ENCODE data around the gene CBX7. TPM values are rescaled to one million over a fixed set of nuclear protein-coding genes. Genes with fewer than 3 reads are reported as not detected.
A peak's percentile ranks its signal among the peaks of the same experiment; 100 is the strongest.

The CBX7 gene
- total and polyA plus RNA-seq, 2 donors (not counting 1 experiment from before 2014, with no cell fraction given), result 2.8 to 14.7 TPM

DNA sequence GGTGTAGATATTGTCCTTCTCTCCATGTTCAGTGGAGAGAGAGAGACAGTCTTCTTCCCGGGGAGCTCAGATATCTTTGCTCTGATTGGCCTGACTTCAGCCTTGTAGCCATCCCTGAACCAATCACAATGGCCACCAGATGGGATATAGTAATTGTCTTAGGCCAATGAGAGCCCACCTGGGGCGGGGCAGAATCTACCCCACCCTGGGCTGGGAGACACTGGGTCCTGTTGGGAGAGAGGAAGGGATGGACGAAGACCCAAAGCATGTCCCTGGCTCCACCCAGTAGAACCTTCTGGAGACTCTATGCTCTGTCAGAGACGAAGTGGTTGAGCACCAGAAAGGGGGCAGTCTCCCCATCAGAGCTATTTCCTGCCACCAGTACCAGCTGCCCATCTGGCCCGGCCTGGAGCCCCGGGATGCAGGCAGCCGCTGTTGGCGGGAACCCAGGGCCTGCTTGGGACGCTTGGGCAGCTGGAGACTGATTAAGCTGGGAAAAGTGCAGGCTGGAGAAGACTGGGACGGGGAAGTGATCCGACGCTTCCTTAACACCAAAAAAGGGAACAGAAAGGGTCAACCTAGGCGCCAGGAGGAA, 31.6 kb upstream of the CBX7 start:
- Histone ChIP-seq H3K9me3 (ENCODE audit: control insufficient read depth, insufficient read depth, low read depth, low read length) (no peaks in the 10 kb centered on the region), H3K36me3 (ENCODE audit: control insufficient read depth, insufficient read depth, low read length) (no peaks in the 10 kb centered on the region), H2AFZ (ENCODE audit: low read length) (no peak overlapping the region), H3K27me3 (ENCODE audit: control insufficient read depth, insufficient read depth, low read length) (no peaks in the 10 kb centered on the region), H4K20me1 (ENCODE audit: control insufficient read depth, extremely low read depth, insufficient read depth, low read length) (no peaks in the 10 kb centered on the region), H3K9ac (ENCODE audit: insufficient read depth, low read length) (peak overlapping the region; percentile 37), H3K27ac (ENCODE audit: insufficient read depth, low read length) (peak overlapping the region; percentile 86), H3K4me3 (replicated peaks in 1 of 4; ENCODE audit: control extremely low read depth in 1 of 4, insufficient read depth in 1 of 4, low read depth in 3 of 4, low read length in 4 of 4) (no peak overlapping the region), H3K79me2 (ENCODE audit: control insufficient read depth, insufficient read depth, low read length) (no peaks in the 10 kb centered on the region), H3K4me2 (ENCODE audit: extremely low read depth, insufficient read depth, low read length) (peak overlapping the region; percentile 2), H3K4me1 (ENCODE audit: control insufficient read depth, extremely low read depth, insufficient read depth, low read length) (peaks cover 16% of the 10 kb centered on the region)
- no peak for TF ChIP-seq EZH2 (IDR thresholded peaks at IDR 0.05; ENCODE audit: low read length, missing control alignments)
- TF ChIP-seq, protein P1, sequence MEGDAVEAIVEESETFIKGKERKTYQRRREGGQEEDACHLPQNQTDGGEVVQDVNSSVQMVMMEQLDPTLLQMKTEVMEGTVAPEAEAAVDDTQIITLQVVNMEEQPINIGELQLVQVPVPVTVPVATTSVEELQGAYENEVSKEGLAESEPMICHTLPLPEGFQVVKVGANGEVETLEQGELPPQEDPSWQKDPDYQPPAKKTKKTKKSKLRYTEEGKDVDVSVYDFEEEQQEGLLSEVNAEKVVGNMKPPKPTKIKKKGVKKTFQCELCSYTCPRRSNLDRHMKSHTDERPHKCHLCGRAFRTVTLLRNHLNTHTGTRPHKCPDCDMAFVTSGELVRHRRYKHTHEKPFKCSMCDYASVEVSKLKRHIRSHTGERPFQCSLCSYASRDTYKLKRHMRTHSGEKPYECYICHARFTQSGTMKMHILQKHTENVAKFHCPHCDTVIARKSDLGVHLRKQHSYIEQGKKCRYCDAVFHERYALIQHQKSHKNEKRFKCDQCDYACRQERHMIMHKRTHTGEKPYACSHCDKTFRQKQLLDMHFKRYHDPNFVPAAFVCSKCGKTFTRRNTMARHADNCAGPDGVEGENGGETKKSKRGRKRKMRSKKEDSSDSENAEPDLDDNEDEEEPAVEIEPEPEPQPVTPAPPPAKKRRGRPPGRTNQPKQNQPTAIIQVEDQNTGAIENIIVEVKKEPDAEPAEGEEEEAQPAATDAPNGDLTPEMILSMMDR (conservative IDR thresholded peaks at IDR 0.05 in 1 of 2, IDR thresholded peaks at IDR 0.05 in 1 of 2; ENCODE audit: low read depth in 1 of 2, low read length in 2 of 2), result no peak
- DNase-seq (ENCODE audit: low read depth in 2 of 2), result peak; percentile 77 to 80

DNA sequence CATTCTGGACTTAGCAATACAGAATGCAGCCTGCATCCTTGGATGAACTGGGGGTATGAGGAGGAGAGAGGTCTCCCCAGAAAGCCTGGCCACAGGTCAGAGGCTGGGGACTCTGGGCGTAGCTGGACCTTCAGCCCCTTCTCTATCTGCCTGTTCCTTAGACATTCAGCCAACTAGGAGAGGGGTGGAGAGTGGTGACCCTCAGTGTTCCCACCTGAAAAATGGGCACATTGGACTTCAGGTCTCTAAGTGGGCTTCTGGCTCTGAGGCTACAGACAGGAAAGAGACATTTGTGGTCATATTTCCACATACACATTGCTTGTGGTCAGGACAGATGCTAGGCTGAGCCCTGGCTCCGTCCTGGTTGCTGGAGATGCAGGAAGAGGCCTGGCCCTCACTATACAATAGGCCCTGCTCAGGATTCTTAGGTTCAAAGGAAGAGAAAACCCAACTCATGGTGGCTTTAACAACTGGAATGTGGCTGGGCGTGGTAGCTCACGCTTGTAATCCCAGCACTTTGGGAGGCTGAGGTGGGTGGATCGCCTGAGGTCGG, 30.1 kb upstream of the CBX7 start:
- Histone ChIP-seq H3K36me3 (ENCODE audit: control insufficient read depth, insufficient read depth, low read length) (no peaks in the 10 kb centered on the region), H3K9ac (ENCODE audit: insufficient read depth, low read length) (no peak overlapping the region), H3K4me3 (replicated peaks in 1 of 4; ENCODE audit: control extremely low read depth in 1 of 4, insufficient read depth in 1 of 4, low read depth in 3 of 4, low read length in 4 of 4) (no peak overlapping the region), H3K9me3 (ENCODE audit: control insufficient read depth, insufficient read depth, low read depth, low read length) (no peaks in the 10 kb centered on the region), H2AFZ (ENCODE audit: low read length) (no peak overlapping the region), H4K20me1 (ENCODE audit: control insufficient read depth, extremely low read depth, insufficient read depth, low read length) (no peaks in the 10 kb centered on the region), H3K27me3 (ENCODE audit: control insufficient read depth, insufficient read depth, low read length) (no peaks in the 10 kb centered on the region), H3K4me1 (ENCODE audit: control insufficient read depth, extremely low read depth, insufficient read depth, low read length) (peaks cover 16% of the 10 kb centered on the region), H3K27ac (ENCODE audit: insufficient read depth, low read length) (no peak overlapping the region), H3K79me2 (ENCODE audit: control insufficient read depth, insufficient read depth, low read length) (no peaks in the 10 kb centered on the region), H3K4me2 (ENCODE audit: extremely low read depth, insufficient read depth, low read length) (no peak overlapping the region)
- no peak for TF ChIP-seq EZH2 (IDR thresholded peaks at IDR 0.05; ENCODE audit: low read length, missing control alignments)
- TF ChIP-seq, protein P1 (conservative IDR thresholded peaks at IDR 0.05 in 1 of 2, IDR thresholded peaks at IDR 0.05 in 1 of 2; ENCODE audit: low read depth in 1 of 2, low read length in 2 of 2), result no peak
- peak; percentile 23 to 36 for DNase-seq (ENCODE audit: low read depth in 2 of 2)

DNA sequence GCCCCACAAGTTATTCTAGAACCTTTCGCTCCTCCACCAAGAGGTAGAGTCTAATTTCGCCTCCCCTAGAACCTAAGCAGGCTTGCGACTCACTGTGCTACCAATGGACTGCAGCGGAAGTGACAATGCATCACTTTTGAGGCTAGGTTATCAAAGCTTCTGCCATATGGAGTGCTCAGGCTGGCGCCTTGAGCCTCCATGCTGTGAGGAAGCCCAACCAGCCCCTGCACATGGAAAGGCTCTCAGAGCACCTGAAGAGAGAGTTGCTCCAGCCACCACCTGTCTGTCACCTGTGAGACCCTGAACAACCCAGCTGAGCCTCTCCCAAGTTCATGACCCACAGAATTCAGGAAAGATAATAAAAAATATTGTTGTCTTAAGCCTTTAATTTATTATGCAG, 29.3 kb upstream of the CBX7 start:
- H3K4me3 ChIP-seq (replicated peaks in 1 of 4; ENCODE audit: control extremely low read depth in 1 of 4, insufficient read depth in 1 of 4, low read depth in 3 of 4, low read length in 4 of 4), result no peak overlapping the region
- peaks cover 18% of the 10 kb centered on the region for H3K4me1 ChIP-seq (ENCODE audit: control insufficient read depth, extremely low read depth, insufficient read depth, low read length)
- H2AFZ ChIP-seq (ENCODE audit: low read length), result no peak overlapping the region
- H3K27me3 ChIP-seq (ENCODE audit: control insufficient read depth, insufficient read depth, low read length), result no peaks in the 10 kb centered on the region
- no peak overlapping the region for H3K4me2 ChIP-seq (ENCODE audit: extremely low read depth, insufficient read depth, low read length)
- H3K36me3 ChIP-seq (ENCODE audit: control insufficient read depth, insufficient read depth, low read length), result no peaks in the 10 kb centered on the region
- H3K27ac ChIP-seq (ENCODE audit: insufficient read depth, low read length), result no peak overlapping the region
- TF ChIP-seq, protein P1 (conservative IDR thresholded peaks at IDR 0.05 in 1 of 2, IDR thresholded peaks at IDR 0.05 in 1 of 2; ENCODE audit: low read depth in 1 of 2, low read length in 2 of 2), result no peak
- no peak for TF ChIP-seq EZH2 (IDR thresholded peaks at IDR 0.05; ENCODE audit: low read length, missing control alignments)
- H3K79me2 ChIP-seq (ENCODE audit: control insufficient read depth, insufficient read depth, low read length), result no peaks in the 10 kb centered on the region
- no peak overlapping the region for H3K9ac ChIP-seq (ENCODE audit: insufficient read depth, low read length)
- DNase-seq (ENCODE audit: low read depth in 2 of 2), result no peak
- no peaks in the 10 kb centered on the region for H4K20me1 ChIP-seq (ENCODE audit: control insufficient read depth, extremely low read depth, insufficient read depth, low read length)
- H3K9me3 ChIP-seq (ENCODE audit: control insufficient read depth, insufficient read depth, low read depth, low read length), result no peaks in the 10 kb centered on the region
